HFF-Myc (cell line): Measurements from ENCODE around the gene PC.
A peak's percentile ranks its signal among the peaks of the same experiment; 100 is the strongest.

Experiments used
- DNase-seq: peaks from one replicate; pipeline ENCODE4 v3.0.0-alpha.2; 2011; ENCODE audit warnings: low read depth; ENCODE audit errors: extremely low read depth
- H3K4me3 ChIP-seq: replicated peaks from 2 replicates; pipeline ENCODE4 v1.5.1; 2011; ENCODE audit warnings: low read depth, mild to moderate bottlenecking, control low read depth, low read length
- TF ChIP-seq, protein P1 (sequence below): IDR thresholded peaks from 2 replicates; pipeline ENCODE4 v1.5.1; 2012; ENCODE audit warnings: mild to moderate bottlenecking, low read depth, low read length, control low read depth; ENCODE audit errors: missing control alignments

The PC gene

DNA sequence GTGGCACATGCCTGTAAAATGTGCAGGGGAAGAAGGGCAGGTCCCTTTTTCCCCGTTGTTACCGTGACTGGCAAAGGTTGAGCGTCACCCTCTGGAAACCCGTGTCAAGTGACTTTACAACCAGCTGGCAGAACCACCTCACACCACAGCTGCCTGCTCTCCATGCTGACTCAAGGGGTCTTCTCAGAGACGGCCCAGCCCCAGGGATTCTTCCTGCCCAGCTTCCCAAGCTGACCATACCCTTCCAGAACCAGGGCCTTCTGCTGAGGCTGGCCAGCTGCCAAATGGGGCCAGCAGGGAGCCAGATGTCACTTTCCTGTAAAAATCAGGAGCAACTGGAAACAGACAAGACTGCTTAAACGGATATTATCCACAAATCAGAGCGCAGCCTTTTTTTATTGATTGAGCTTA, 6.3 kb downstream of the PC start:
- DNase-seq, result peak; percentile 70
- H3K4me3 ChIP-seq, result no peak overlapping the region
- TF ChIP-seq, protein P1, sequence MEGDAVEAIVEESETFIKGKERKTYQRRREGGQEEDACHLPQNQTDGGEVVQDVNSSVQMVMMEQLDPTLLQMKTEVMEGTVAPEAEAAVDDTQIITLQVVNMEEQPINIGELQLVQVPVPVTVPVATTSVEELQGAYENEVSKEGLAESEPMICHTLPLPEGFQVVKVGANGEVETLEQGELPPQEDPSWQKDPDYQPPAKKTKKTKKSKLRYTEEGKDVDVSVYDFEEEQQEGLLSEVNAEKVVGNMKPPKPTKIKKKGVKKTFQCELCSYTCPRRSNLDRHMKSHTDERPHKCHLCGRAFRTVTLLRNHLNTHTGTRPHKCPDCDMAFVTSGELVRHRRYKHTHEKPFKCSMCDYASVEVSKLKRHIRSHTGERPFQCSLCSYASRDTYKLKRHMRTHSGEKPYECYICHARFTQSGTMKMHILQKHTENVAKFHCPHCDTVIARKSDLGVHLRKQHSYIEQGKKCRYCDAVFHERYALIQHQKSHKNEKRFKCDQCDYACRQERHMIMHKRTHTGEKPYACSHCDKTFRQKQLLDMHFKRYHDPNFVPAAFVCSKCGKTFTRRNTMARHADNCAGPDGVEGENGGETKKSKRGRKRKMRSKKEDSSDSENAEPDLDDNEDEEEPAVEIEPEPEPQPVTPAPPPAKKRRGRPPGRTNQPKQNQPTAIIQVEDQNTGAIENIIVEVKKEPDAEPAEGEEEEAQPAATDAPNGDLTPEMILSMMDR, result no peak

DNA sequence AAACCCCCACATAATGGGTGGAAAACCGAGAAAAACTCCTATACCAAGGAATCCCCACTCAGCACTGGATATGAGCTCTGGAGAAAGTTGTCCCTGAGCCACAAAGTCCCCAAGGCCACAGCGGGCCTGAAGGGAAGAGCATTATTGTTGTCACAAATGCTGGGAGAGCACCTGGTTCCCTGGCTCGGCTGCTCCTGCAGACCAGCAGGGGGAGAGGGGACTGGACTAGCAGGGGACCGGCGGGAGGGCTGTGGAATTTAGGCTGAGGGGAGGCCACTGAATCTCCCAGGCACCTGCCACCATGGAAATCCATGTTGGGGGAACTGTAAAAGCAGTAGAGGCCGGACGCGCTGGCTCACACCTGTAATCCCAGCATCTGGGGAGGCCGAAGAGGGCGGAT, 7.0 kb downstream of the PC start:
- no peak overlapping the region for H3K4me3 ChIP-seq
- TF ChIP-seq, protein P1, result no peak
- DNase-seq, result no peak

DNA sequence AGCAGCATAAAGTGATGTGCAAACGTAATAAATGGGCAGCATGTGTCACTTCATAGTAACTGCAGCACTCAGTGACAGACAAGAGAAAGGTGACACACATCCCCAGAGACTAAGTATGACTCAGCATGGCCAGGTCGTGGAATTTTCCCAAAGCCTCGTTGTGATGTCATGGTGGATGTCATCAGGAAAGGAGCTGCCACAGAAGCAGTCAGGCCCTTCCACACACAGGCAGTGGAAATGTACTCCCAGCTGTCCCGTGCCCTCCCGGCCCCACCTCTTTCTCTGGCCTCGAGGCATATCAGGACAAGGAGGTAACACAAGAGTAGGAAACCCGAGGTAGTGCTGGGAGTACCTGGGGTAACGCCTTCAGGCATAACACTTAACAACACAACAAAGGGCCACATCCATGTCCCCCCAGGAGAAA, 8.1 kb downstream of the PC start:
- no peak for DNase-seq
- TF ChIP-seq, protein P1, result no peak
- H3K4me3 ChIP-seq, result no peak overlapping the region

DNA sequence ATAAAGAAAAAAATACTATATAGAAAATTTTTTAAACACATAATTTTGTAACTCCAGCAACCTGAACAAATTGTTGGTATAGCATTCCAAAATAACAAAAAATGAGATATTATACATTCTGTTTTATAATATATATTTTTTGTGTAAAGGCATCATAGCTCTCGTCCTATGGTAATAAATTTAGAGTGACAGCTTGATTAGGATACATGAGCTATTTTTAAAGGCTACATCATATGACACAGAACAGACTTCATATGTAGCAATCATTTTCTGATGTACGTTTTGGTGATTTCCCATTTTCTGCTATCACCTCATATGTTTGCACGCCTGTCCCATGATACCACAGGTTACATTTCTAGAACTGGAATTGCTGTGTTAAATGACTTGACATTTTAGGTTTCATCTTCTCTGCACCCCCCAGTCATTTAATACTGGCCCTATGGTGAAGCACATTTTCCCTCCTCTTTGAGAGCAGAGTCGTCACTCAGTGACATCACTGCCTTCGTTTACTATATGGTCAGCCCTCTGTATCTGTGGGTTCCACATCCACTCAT, 19.5 kb downstream of the PC start:
- DNase-seq, result no peak
- TF ChIP-seq, protein P1, result no peak
- H3K4me3 ChIP-seq, result no peak overlapping the region

DNA sequence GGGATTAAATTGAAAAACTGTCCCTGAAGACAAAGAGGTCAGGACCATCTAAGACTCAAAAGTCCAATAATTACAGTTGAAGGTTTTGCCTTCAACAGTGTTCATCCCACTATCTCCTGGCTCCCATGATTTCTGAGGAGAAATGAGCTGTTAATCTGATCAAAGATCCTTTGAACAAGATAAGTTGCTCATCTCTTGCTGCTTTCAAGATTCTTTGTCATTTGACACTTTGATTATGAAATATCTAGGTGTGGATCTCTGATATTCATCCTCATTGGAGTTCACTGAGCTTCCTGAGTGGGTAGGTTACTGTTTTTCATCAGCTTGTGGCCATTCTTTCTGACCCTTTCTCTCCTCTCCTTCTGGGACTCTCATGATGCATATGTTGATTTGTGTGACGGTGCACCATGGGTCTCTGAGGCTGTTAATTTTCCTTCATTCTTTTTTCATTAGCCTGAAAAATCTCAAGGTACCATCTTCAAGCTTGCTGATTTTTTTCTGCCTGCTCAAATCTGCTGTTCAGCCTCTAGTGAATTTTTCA, 20.9 kb downstream of the PC start:
- TF ChIP-seq, protein P1, result no peak
- no peak overlapping the region for H3K4me3 ChIP-seq
- DNase-seq, result no peak

DNA sequence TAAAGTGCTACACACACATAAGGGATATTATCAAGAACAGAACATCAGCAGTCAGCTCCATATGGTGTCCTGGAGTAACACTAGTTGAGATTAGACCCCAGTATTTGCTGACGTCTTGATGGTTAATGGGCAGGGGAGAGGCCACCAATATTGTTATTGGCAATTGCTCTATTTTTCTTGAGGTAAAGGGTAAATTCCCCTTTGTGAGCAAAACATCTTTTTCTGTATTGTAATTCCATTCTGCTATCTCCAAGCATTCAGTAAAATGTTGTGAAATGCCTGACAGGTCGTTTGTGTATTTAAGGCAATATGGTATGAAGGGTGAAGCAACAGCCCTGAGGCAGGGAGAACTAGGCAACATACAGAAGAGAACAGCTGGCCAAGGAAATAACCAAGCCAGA, 21.9 kb downstream of the PC start:
- TF ChIP-seq, protein P1, result no peak
- H3K4me3 ChIP-seq, result no peak overlapping the region
- no peak for DNase-seq
